ENCODE results near the gene KRT3.

DNA sequence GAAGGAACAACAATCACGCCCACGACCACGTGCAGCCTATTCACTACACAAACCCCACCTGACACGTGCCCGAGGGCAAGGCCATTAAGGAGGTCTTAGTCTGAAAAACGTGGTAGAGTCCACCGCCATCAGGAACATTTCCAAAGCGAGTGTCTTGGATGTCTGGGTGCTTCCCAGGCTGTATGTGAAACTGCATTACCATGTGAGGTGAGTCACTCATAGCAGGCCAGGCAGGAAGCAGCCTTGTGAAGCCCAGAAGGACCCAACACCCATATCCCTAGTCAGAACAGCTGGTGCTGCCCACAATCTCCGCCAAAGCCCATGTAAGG, 41.5 kb upstream of the KRT3 start:
- TF ChIP-seq POLR2A (IDR thresholded peaks at IDR 0.05; ENCODE audit: low read length) (no peak), GATA1 (IDR thresholded peaks at IDR 0.05; ENCODE audit: low read depth, low read length) (no peak)

Measured in erythroblast (primary cell).